Osteoblast (primary cell): ENCODE measurements around the gene PFDN4. TPM values are rescaled to one million over a fixed set of nuclear protein-coding genes. Genes with fewer than 3 reads are reported as not detected.

Experiments used
- DNase-seq: peaks from one replicate; pipeline ENCODE4 v3.0.0; 2011; ENCODE audit warnings: low spot score, mixed read lengths; ENCODE audit not compliant: insufficient read length; ENCODE audit errors: missing footprints
- H2AFZ ChIP-seq: 2 replicates; pipeline ENCODE4 v1.6.0; 2011; ENCODE audit warnings: mild to moderate bottlenecking, low read length
- H3K27ac ChIP-seq: 2 replicates; pipeline ENCODE4 v1.5.1; 2011; ENCODE audit warnings: mild to moderate bottlenecking, low read depth, low read length, moderate library complexity
- H3K27me3 ChIP-seq: 2 replicates; pipeline ENCODE4 v1.6.0; 2012; ENCODE audit warnings: mild to moderate bottlenecking, control low read depth, inconsistent platforms, low read length, moderate library complexity; ENCODE audit not compliant: insufficient read depth
- H3K36me3 ChIP-seq: 2 replicates; pipeline ENCODE4 v1.5.1; 2011; ENCODE audit warnings: mild to moderate bottlenecking, low read length, control low read depth, moderate library complexity; ENCODE audit not compliant: insufficient read depth
- H3K4me1 ChIP-seq: 2 replicates; pipeline ENCODE4 v1.5.1; 2011; ENCODE audit warnings: mild to moderate bottlenecking, low read length, control low read depth, moderate library complexity; ENCODE audit not compliant: insufficient read depth
- H3K4me2 ChIP-seq: 2 replicates; pipeline ENCODE4 v1.6.0; 2011; ENCODE audit warnings: mild to moderate bottlenecking, low read length; ENCODE audit not compliant: insufficient read depth
- H3K4me3 ChIP-seq: fragments of 200-600 bp; sonication (generic); 3 replicates; pipeline ENCODE4 v1.5.1; 2012; ENCODE audit warnings: mild to moderate bottlenecking, low read length, inconsistent platforms; ENCODE audit not compliant: insufficient read depth
- H3K79me2 ChIP-seq: 2 replicates; pipeline ENCODE4 v1.6.0; 2012; ENCODE audit warnings: mild to moderate bottlenecking, low read length, control low read depth, inconsistent platforms; ENCODE audit not compliant: insufficient read depth
- H3K9me3 ChIP-seq: 2 replicates; pipeline ENCODE4 v1.5.1; 2011; ENCODE audit warnings: low read depth, low read length, control low read depth
- H4K20me1 ChIP-seq: 2 replicates; pipeline ENCODE4 v1.6.0; 2012; ENCODE audit warnings: mild to moderate bottlenecking, low read length, control low read depth; ENCODE audit not compliant: insufficient read depth
- total RNA-seq: library from RNA; depleted of rRNA; stranded (reverse); fragments of >200 nt; gene quantifications from 2 replicates; pipeline ENCODE4 v1.2.3, GENCODE V29; 2012
- TF ChIP-seq, protein P1 (sequence below): IDR thresholded peaks from 2 replicates; pipeline ENCODE4 v1.5.1; 2011; ENCODE audit warnings: mild to moderate bottlenecking, low read depth, low read length, moderate library complexity; ENCODE audit errors: extremely low read depth

PFDN4 gene
- total RNA-seq, 1 donor: 93.0 TPM

DNA sequence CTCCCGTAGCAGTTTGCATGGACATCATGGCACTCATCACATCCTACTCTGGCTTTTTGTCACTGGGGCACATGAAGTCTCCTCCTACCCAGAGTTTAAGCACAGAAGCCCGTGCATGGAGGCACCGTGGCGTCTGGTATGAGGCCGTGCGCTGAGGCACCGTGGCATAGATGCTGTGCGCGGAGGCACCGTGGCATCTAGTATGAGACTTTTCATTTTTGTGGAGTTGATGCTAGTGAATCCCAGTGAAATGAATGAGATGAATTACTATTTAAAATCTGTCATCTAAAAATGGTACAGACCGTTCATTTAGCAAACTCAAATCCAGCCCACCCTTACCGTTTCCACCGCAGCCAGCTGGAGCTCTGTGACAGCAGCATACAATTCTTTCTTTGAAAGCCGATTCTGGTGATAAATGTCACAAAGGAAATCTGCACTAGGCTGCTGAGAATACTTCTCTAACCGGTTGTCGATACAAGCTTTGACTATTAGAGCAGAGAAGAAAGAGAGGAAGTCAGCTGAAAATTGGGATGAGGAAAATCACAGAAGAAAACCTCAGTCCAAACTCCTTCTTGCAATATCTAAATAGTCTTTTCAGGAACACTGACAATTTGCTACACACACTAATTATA is 45.4 kb upstream of the PFDN4 start:
- TF ChIP-seq, protein P1, sequence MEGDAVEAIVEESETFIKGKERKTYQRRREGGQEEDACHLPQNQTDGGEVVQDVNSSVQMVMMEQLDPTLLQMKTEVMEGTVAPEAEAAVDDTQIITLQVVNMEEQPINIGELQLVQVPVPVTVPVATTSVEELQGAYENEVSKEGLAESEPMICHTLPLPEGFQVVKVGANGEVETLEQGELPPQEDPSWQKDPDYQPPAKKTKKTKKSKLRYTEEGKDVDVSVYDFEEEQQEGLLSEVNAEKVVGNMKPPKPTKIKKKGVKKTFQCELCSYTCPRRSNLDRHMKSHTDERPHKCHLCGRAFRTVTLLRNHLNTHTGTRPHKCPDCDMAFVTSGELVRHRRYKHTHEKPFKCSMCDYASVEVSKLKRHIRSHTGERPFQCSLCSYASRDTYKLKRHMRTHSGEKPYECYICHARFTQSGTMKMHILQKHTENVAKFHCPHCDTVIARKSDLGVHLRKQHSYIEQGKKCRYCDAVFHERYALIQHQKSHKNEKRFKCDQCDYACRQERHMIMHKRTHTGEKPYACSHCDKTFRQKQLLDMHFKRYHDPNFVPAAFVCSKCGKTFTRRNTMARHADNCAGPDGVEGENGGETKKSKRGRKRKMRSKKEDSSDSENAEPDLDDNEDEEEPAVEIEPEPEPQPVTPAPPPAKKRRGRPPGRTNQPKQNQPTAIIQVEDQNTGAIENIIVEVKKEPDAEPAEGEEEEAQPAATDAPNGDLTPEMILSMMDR: no peak
- no peak overlapping the region for H3K4me2 ChIP-seq
- no peak overlapping the region for H2AFZ ChIP-seq
- no peak for DNase-seq
- H3K27ac ChIP-seq: no peak overlapping the region
- H3K79me2 ChIP-seq: no peaks in the 10 kb centered on the region
- no peaks in the 10 kb centered on the region for H3K36me3 ChIP-seq
- H3K9me3 ChIP-seq: no peaks in the 10 kb centered on the region
- peaks cover 49% of the 10 kb centered on the region for H3K27me3 ChIP-seq
- H3K4me3 ChIP-seq: no peak overlapping the region
- no peaks in the 10 kb centered on the region for H3K4me1 ChIP-seq
- no peaks in the 10 kb centered on the region for H4K20me1 ChIP-seq

DNA sequence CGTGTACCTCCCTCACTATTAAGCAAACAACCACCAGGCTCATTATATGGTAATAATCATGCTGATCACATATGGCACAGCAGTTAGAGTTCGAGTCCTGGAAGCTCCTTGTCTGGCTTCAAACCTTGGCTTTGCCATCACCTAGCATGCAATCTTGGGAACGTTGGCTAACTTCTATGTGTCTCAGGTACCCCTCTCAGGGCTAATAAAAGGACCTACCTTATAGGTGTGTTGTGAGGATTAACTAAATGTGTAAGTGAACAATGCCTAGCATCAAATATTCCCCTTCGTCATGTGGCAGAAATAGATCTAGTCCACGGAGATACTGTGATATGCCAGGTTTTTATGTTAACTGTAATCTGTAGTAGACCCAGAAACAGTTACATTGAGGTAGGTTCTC is 44.5 kb upstream of the PFDN4 start:
- Histone ChIP-seq H3K27me3 (peaks cover 51% of the 10 kb centered on the region), H3K36me3 (no peaks in the 10 kb centered on the region), H3K4me3 (no peak overlapping the region), H4K20me1 (no peaks in the 10 kb centered on the region), H3K9me3 (no peaks in the 10 kb centered on the region), H3K79me2 (no peaks in the 10 kb centered on the region), H2AFZ (no peak overlapping the region), H3K4me2 (no peak overlapping the region), H3K4me1 (no peaks in the 10 kb centered on the region), H3K27ac (no peak overlapping the region)
- no peak for DNase-seq
- TF ChIP-seq, protein P1: no peak

DNA sequence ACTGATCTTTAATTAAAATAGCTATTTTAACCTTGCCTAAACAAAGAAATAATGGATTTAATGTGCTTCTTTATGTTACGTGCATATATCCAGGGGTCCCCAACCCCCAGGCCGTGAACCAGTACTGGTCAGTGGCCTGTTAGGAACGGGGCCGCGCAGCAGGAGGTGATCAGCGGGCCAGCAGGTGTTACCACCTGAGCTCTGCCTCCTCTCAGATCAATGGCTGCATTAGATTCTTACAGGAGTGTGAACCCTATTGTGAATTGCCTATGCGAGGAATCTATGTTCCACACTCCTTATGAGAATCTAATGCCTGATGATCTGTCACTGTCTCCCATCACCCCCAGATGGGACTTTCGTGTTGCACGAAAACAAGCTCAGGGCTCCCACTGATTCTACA is 42.9 kb upstream of the PFDN4 start:
- Histone ChIP-seq H3K4me1 (peaks cover 8% of the 10 kb centered on the region), H3K36me3 (no peaks in the 10 kb centered on the region), H3K9me3 (no peaks in the 10 kb centered on the region), H3K4me2 (no peak overlapping the region), H3K79me2 (no peaks in the 10 kb centered on the region), H3K27me3 (peaks cover 47% of the 10 kb centered on the region), H2AFZ (no peak overlapping the region), H3K27ac (no peak overlapping the region), H3K4me3 (no peak overlapping the region), H4K20me1 (no peaks in the 10 kb centered on the region)
- no peak for DNase-seq
- TF ChIP-seq, protein P1: no peak

DNA sequence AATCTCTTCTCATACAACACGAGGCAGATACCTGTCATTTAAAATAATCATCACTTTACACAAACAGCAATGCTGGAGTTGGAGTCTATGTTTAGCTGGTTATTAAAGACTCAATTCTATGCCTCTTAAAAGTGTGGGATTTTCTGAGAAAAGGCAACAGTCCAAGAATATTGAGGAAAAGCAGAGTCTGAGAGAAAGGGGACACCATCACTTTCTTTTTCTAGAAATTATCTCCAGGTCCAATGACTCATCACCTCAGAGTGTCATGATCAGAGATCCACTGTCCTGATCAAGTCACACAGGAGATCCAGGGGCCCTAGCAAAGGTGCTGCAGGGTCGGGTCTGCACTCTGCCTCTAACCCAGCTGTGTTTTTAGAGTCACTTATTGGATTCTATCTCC is 42.1 kb upstream of the PFDN4 start:
- TF ChIP-seq, protein P1: no peak
- Histone ChIP-seq H3K36me3 (no peaks in the 10 kb centered on the region), H2AFZ (no peak overlapping the region), H3K27me3 (peaks cover 54% of the 10 kb centered on the region), H3K9me3 (no peaks in the 10 kb centered on the region), H3K4me2 (no peak overlapping the region), H3K27ac (no peak overlapping the region), H3K79me2 (no peaks in the 10 kb centered on the region), H3K4me1 (peaks cover 8% of the 10 kb centered on the region), H4K20me1 (no peaks in the 10 kb centered on the region), H3K4me3 (no peak overlapping the region)
- no peak for DNase-seq
